ENCODE results near the gene ISOC2.

Gene ISOC2

DNA sequence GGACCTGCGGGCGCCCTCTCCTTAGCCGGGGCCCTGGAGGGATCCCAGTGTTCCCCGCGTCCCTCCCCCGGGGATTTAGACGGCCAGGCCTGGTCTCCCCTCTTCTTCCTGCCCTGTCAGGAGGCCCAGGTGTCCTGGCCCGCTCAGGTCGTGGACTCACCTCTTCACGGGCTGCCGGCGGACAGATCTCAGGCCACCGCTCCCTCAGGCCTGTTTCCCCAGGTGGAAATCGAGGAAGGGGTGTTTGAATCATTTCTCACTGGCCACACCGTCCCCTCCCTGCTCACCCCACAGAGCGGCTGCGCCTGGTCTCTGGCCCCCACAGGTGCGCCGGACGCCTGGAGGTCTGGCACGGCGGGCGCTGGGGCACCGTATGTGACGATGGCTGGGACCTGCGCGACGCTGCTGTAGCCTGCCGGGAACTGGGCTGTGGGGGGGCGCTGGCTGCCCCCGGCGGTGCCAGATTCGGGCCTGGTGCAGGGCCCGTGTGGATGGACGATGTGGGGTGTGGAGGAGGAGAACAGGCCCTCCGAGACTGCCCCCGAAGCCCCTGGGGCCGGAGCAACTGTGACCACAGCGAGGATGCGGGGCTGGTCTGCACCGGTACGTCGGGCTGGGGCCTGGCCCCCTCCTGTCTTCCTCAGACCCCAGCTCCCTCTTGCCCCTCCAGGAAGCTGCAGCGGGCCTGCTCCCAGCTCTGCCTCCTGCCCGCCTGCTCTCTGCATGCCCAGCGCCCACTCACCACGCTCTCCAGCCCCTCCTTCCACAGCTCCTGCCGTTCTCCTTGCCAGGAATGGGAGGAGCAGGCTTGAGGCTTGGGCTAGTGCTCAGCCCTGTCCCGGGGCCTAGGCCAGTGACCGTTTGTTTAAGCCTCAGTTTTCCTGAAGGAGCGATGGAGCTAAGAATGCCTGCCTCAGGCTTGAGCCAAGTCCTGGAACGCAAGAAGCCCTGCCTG lies 29.3 kb upstream of the ISOC2 start:
- DNase-seq (ENCODE audit: low read depth in 3 of 3, low spot score in 1 of 3), result no peak

DNA sequence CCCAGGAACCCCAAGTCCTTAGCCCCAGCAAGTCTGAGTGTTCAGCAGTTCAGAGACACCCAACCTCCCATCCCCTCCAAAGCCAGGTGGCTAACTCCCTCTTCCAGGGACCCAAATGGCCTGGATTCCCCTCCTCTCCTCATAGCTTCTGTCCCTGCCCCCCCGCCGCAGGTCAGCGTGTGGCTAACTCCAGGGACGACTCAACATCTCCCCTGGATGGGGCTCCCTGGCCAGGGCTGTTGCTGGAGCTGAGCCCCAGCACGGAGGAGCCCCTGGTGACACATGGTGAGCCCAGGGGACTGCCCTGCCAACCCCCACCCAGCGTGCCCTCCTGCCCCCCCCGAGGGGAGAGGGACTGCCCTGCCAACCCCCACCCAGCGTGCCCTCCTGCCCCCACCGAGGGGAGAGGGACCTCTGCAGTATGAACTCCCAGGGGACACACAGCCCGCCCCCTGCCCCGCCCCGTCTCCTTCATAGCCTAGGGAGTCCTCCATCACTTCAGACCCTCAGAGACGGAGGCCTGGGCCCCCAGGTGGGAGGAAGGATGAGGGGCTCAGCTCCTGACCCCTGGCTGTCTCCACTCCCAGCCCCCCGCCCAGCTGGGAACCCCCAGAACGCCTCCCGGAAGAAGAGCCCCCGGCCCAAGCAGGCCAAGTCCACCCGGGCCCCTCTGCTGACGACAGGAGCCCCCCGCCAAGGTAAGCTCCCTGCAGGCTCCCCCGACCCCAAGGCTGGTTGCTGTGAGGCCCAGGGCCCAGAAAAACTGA lies 28.5 kb upstream of the ISOC2 start:
- no peak for DNase-seq (ENCODE audit: low read depth in 3 of 3, low spot score in 1 of 3)

DNA sequence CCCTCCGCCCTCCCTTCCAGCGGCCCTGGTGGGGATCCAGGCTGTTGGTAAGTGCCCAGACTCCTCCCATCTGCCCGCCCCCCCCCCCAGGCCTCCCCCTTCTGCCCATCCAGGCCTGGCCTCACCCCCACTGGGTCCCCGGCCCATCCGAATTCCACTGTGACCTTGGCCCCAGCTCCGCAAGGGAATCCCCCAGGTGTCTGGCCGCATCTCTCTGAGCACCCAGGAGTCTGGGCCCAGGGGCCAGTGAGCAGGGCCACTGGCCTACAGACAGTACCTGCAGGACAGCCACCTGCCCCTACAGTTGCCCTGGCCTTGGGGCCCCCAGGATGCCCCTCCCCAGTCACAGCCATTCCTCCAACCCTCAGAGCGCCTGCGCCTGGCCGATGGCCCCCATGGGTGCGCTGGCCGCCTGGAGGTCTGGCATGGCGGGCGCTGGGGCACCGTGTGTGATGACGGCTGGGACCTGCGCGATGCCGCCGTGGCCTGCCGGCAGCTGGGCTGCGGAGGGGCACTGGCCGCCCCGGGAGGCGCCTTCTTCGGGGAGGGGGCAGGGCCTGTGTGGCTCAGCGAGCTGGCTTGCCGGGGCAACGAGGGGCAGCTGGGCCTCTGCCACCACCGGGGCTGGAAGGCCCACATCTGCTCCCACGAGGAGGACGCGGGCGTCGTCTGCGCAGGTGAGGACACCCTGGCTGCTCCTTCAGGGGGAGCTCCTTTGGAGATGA lies 27.7 kb upstream of the ISOC2 start:
- no peak for DNase-seq (ENCODE audit: low read depth in 3 of 3, low spot score in 1 of 3)

DNA sequence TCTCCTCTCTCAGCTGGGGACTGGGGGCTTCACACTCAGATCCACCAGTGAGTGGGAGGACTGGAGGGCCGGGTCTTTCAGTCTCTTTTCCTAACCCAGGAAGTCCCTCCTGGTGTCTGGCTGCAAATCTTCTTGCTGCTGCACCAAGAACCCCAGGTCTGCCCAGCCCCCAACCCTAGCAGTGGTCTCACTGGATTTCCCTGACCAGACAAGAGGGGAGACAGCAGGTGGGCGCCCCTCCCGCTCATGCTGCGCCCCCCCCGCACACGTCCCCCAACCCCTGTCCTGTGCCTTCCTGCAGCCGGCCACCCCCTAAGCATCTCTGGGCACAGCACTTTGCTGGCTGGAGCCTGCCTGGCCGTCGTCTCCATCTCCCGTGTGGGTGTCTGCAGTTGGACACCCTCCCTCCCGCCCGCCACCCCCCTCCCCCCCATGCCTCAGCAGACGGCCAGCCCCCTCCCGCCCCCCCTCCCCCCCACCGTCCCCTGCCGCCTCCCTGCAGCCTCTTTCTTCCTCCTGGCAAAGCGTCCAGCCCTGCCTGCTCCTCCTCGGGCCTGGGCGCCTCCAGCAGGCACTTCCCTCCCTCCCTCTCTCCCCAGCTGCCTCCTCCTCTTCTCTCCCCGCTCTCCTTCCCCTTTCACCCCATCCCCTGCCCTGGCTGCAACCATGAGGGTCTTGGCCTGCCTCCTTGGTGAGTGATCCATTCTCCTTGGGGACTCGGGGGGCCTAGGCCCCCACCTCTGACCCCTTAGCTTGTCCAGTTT lies 26.7 kb upstream of the ISOC2 start, which contains the start of gene SSC5D:
SSC5D (plus strand) TSS at position 513 of the 764 bp plus-strand sequence; CDS start at position 667, 154 bp downstream.
- DNase-seq (ENCODE audit: low read depth in 3 of 3, low spot score in 1 of 3), result no peak

DNA sequence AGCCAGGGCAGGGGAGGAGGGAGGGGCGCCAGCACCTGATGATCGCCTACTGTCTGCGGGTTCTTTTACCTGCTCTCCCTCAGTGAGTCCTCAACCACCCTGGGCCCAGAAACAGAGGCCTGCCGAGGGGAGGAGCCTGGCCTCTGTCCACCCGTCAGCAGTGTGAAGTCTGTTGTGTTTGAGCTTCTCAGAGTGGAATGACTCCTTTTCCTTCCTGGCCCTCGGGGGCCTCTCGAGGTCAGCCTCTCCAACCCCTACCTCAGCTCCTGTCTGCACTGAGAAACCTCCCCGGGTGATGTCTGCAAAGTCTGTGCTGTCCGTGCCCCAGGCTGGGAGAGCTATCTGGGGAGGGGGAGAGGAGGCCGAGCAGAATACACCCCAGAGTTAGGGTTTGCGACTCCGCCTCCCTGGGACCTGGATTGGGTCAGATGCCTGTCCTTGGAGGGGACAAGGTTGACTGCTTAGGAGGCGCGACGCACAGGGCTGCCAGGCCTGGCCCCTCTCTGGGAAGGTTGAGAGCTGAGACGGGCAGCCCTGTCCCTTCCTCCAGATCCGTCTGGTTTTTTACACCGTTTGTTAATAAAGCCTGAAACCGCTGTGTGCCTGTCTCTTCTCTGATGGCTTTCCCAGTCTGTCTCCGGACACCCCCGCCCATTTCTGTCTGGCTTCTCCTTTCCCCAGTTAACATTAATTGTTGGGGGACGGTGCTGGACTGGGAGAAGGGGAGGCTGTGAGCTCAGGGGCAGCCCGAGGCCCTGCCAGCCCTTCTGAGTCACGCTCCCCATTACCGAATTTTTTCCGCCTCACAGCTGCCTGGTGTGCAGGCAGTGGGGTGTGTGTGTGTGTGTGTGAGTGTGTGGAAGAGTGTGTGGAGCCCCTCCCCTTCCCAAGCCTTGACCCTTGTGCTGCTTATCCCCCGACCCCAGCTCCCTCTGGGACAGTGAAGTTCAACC lies 25.8 kb upstream of the ISOC2 start:
- no peak for DNase-seq (ENCODE audit: low read depth in 3 of 3, low spot score in 1 of 3)

DNA sequence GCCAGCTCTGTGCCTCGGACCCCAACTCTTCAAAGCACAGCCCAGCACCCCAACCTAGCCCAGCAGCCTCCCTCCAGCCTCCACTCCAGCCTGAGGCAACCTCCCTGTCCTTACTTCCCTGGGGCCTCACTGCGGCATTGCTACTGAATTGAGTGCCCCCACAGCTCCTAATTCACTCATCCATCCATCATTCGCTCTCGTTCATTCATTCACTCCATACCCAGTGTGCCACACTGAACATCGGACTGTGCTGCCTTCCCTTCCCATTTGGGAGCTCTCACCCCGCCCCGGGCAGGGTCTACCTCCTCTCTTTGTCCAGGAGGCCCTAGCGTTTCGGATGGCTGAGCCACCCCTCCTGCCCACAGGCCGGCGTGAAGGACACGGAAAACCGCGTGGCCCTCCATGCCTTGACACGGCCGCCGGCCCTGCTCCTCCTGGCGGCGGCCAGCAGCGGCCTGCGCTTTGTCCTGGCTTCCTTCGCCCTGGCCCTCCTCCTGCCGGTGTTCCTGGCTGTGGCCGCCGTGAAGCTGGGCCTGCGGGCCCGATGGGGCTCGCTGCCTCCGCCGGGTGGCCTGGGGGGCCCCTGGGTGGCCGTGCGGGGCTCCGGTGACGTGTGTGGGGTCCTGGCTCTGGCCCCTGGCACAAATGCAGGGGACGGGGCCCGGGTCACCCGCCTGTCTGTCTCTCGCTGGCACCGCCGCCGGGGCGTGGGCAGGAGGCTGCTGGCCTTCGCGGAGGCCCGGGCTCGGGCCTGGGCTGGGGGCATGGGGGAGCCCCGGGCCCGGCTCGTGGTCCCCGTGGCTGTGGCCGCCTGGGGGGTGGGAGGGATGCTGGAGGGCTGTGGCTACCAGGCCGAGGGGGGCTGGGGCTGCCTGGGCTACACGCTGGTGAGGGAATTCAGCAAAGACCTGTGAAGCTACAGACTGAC lies 24.9 kb upstream of the ISOC2 start:
- DNase-seq (ENCODE audit: low read depth in 3 of 3, low spot score in 1 of 3), result no peak

DNA sequence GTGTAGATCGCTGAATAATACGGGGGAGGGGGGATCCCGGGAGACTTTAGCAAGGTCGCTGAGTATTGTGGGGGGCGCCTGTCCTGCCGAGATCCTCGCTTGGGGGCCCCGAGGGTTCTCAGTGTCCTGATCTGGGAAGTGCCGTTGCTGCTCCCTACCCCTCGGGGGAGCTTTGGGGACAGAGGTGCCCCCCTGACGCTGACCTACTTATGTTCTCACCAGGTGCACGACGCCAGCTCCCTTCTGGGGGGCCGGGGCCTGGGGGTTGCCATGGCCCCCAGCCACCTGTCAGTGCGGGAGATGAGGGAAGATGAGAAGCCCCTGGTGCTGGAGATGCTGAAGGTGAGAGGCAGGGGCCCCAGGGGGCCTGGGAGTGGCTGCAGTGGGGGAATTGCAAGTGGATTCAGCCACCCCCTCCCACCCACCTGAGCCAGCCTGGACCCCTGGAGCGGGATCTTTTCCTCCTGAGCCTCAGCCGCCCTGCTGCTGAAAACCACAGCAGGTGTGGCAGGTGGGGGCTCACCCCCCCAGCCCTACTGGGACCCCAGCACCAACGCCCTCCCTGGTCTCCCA lies 24.1 kb upstream of the ISOC2 start:
- DNase-seq (ENCODE audit: low read depth in 3 of 3, low spot score in 1 of 3), result no peak

DNA sequence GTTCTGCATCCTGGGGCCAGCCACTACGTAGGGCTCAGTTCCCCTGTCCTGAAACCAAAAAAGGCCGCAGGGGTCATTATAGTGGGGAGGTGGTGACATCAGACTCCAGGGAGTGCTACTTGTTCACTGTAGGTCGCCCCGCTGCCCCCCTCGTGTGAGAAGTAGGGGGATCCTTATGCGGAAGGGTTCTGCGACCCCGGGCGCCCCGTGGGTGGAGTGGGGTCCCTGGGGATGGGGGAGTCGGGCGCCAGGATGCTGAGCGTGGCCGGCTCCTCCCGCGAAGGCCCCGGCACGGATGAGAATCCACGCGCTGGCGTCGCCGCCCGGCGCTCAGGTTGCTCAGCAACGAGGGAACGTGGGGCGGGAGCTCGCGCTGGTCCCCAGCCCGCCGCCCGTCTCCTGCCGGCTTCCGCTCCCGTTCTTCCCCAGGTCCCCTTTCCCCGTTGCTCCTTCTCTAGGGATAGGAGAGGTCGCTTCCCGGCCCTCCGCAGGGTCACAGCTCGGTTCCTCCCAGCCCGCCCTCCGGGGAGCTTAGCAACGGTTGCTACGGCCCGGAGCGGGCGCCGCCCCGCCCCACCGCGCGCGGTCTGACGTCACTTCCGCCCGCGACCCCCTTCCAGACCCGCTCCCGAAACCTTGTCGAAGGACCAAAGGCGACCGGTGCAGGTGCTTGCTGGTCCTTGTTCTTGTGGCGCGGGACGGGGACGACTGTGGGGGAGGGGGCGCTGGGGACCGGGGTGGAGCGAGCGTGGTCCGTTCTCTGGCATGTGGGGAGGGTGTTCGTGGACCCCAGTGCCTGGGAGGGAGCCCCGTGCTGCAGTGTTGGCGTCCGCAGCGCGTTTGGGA lies 23.4 kb upstream of the ISOC2 start, which contains the start of gene NAT14:
NAT14 (plus strand) TSS at position 596 of the 846 bp plus-strand sequence. CDS start 521 bp downstream, outside the sequence.
- DNase-seq (ENCODE audit: low read depth in 3 of 3, low spot score in 1 of 3), result peak in 1 of 3 donors; percentile 55

DNA sequence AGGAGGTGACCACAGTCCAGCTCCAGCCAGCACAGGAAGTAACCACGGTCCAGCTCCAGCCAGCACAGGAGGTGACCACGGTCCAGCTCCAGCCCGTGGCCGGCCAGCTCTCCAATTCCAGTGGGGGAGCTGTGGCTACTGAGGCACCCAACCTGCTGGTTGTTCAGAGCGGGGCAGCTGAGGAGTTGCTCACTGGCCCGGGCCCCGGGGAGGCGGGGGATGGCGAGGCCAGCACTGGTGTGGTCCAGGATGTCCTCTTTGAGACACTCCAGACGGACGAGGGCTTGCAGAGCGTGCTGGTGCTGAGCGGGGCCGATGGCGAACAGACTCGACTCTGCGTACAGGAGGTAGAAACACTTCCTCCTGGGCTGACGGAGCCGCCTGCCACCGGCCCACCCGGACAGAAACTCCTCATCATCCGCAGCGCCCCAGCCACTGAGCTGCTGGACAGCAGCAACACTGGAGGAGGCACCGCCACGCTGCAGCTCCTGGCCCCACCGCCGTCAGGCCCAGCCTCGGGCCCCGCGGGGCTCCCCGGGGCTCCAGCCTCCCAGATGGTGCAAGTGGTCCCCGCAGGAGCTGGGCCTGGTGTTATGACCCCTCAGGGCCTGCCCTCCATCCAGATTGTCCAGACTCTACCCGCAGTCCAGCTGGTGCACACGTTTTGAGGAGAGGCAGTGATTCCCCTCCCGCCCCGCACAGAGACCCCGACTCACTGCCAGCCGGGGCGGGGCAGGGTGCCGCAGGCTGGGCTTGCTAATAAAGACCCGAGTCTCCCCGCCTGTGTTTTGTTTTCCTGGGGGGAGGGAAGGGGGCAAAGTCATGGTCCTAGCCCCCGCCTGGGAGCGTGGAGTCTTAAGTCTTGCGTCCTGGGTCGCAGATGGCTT lies 22.5 kb upstream of the ISOC2 start:
- no peak for DNase-seq (ENCODE audit: low read depth in 3 of 3, low spot score in 1 of 3)

DNA sequence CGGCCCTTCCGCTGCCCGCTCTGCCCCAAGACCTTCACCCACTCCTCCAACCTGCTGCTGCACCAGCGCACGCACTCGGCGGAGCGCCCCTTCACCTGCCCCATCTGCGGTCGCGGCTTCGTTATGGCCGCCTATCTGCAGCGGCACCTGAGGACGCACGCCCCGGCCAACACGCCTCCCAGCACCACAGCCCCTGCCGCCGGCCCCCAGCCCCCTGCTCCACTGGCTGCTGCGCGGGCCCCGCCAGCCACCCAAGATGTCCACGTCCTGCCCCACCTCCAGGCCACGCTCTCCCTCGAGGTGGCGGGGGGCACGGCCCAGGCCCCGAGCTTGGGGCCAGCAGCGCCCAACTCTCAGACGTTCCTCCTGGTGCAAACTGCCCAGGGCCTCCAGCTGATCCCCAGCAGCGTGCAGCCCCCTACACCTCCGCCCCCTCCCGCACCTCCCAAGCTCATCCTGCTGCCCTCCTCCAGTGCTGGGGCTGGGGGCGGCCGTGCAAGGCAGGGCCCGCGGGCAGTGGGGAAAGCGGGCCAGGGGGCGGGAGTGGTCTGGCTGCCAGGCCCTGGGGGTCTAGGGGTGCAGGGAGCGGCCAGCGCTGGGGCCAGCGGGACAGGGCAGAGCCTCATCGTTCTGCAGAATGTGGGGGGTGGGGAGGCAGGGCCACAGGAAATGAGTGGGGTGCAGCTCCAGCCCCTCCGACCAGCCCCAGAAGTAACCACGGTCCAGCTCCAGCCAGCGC lies 21.7 kb upstream of the ISOC2 start:
- DNase-seq (ENCODE audit: low read depth in 3 of 3, low spot score in 1 of 3), result no peak

DNA sequence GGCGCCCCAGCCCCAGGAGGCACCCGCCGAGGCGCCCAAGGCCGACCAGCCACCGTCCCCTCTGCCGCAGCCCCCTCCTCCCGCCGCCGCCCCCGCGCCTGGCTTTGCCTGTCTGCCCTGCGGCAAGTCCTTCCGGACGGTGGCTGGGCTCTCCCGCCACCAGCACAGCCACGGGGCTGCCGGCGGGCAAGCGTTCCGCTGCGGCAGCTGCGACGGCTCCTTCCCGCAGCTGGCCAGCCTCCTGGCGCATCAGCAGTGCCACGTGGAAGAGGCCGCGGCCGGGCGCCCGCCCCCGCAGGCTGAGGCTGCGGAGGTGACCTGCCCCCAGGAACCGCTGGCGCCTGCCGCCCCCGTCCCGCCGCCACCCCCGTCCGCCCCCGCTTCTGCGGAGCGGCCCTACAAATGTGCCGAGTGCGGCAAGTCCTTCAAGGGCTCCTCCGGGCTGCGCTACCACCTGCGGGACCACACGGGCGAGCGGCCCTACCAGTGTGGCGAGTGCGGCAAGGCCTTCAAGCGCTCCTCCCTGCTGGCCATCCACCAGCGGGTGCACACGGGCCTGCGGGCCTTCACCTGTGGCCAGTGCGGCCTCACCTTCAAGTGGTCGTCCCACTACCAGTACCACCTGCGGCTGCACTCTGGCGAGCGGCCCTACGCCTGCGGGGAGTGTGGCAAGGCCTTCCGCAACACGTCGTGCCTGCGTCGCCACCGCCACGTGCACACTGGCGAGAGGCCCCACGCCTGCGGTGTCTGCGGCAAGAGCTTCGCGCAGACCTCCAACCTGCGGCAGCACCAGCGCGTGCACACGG lies 20.9 kb upstream of the ISOC2 start:
- no peak for DNase-seq (ENCODE audit: low read depth in 3 of 3, low spot score in 1 of 3)

DNA sequence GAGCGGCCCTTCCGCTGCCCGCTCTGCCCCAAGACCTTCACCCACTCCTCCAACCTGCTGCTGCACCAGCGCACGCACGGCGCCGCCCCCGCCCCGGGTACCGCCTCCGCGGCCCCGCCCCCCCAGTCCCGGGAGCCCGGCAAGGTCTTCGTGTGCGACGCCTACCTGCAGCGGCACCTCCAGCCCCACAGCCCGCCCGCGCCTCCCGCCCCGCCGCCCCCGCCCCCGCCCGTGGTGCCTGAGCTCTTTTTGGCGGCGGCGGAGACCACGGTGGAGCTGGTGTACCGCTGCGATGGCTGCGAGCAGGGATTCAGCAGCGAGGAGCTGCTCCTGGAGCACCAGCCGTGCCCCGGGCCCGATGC lies 20.3 kb upstream of the ISOC2 start:
- DNase-seq (ENCODE audit: low read depth in 3 of 3, low spot score in 1 of 3), result no peak

DNA sequence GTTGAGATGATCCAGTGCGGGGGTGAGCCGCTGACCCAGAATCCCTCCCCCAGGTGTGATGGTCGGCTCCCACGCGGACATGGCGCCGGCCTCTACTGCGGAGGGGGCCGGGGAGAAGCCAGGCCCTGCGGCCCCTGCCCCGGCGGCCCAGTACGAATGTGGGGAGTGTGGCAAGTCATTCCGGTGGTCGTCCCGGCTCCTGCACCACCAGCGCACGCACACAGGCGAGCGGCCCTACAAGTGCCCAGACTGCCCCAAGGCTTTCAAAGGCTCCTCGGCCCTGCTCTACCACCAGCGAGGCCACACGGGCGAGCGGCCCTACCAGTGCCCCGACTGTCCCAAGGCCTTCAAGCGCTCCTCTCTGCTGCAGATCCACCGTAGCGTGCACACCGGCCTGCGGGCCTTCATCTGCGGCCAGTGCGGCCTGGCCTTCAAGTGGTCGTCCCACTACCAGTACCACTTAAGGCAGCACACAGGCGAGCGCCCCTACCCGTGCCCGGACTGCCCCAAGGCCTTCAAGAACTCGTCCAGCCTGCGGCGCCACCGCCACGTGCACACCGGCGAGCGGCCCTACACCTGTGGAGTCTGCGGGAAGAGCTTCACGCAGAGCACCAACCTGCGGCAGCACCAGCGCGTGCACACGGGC lies 19.8 kb upstream of the ISOC2 start:
- DNase-seq (ENCODE audit: low read depth in 3 of 3, low spot score in 1 of 3), result no peak
